OCI-LY1 (cell line): Measurements from ENCODE around the gene EEFSEC.

Source experiments
- H2AFZ ChIP-seq: fragments of 200-600 bp; sonication (generic), shearing (Covaris generic); 2 replicates; pipeline ENCODE4 v1.6.0; 2014; ENCODE audit warnings: antibody characterized with exemption, mild to moderate bottlenecking, low read length
- H3F3A ChIP-seq: fragments of 200-600 bp; sonication (generic), shearing (Covaris generic); 2 replicates; pipeline ENCODE4 v1.6.0; 2014; ENCODE audit warnings: mild to moderate bottlenecking, antibody characterized with exemption, low read length, moderate library complexity; ENCODE audit not compliant: insufficient read depth
- H3K27ac ChIP-seq: fragments of 200-600 bp; sonication (generic); 2 replicates; pipeline ENCODE4 v1.5.1; 2014; ENCODE audit warnings: low read length, mixed run types, mild to moderate bottlenecking, low read depth; ENCODE audit not compliant: poor library complexity, severe bottlenecking
- H3K27me3 ChIP-seq: fragments of 200-600 bp; sonication (generic); 2 replicates; pipeline ENCODE4 v1.6.0; 2014; ENCODE audit warnings: antibody characterized with exemption, mild to moderate bottlenecking, low read length, moderate library complexity; ENCODE audit not compliant: insufficient read depth
- H3K36me3 ChIP-seq: fragments of 200-600 bp; sonication (generic); 2 replicates; pipeline ENCODE4 v1.6.1; 2014; ENCODE audit warnings: mild to moderate bottlenecking, antibody characterized with exemption, low read length, moderate library complexity, mixed read lengths; ENCODE audit not compliant: insufficient read depth
- H3K4me1 ChIP-seq: fragments of 200-600 bp; sonication (generic); 2 replicates; pipeline ENCODE4 v1.5.1; 2014; ENCODE audit warnings: mild to moderate bottlenecking, low read length, moderate library complexity; ENCODE audit not compliant: insufficient read depth, severe bottlenecking
- H3K4me2 ChIP-seq: fragments of 200-600 bp; sonication (generic), shearing (Covaris generic); 2 replicates; pipeline ENCODE4 v1.6.1; 2014; ENCODE audit warnings: low read length
- H3K4me3 ChIP-seq: fragments of 200-600 bp; sonication (generic); 2 replicates; pipeline ENCODE4 v1.5.1; 2014; ENCODE audit warnings: low read length, low read depth, mild to moderate bottlenecking, mixed read lengths; ENCODE audit not compliant: poor library complexity, severe bottlenecking
- H3K79me2 ChIP-seq: fragments of 200-600 bp; shearing (Covaris generic); 2 replicates; pipeline ENCODE4 v1.6.1; 2016; ENCODE audit warnings: mixed run types, low read length, mixed read lengths; ENCODE audit not compliant: insufficient read depth
- H3K9ac ChIP-seq: fragments of 200-600 bp; sonication (generic), shearing (Covaris generic); 2 replicates; pipeline ENCODE4 v1.6.1; 2014; ENCODE audit warnings: mild to moderate bottlenecking, low read length, mixed read lengths
- H3K9me2 ChIP-seq: fragments of 200-600 bp; sonication (generic), shearing (Covaris generic); 2 replicates; pipeline ENCODE4 v1.6.1; 2014; ENCODE audit warnings: low read depth, mild to moderate bottlenecking, low read length, mixed read lengths
- H3K9me3 ChIP-seq: fragments of 200-600 bp; shearing (Covaris generic); 2 replicates; pipeline ENCODE4 v1.6.1; 2014; ENCODE audit warnings: low read length, mixed read lengths
- H4K20me1 ChIP-seq: fragments of 200-600 bp; sonication (generic), shearing (Covaris generic); 2 replicates; pipeline ENCODE4 v1.6.0; 2016; ENCODE audit warnings: mild to moderate bottlenecking, low read length; ENCODE audit not compliant: insufficient read depth
- CTCF ChIP-seq: fragments of 200-600 bp; sonication (generic), shearing (Covaris generic); IDR thresholded peaks from 2 replicates; pipeline ENCODE4 v1.5.1; 2017; ENCODE audit warnings: mild to moderate bottlenecking, antibody characterized with exemption, low read length, moderate library complexity, mixed read lengths
- EZH2 ChIP-seq: fragments of 200-600 bp; sonication (generic), shearing (Covaris generic); IDR thresholded peaks from 2 replicates; pipeline ENCODE4 v1.8.0; 2017; ENCODE audit warnings: borderline replicate concordance, mixed run types, mild to moderate bottlenecking, antibody characterized with exemption, low read length, moderate library complexity, mixed read lengths

The EEFSEC gene

GRCh38 chr3:128402319-128402718 lies 249.0 kb downstream of the EEFSEC start:
- no peak overlapping the region for H3K9ac ChIP-seq
- no peaks in the 10 kb centered on the region for H3K4me1 ChIP-seq
- H4K20me1 ChIP-seq, result no peaks in the 10 kb centered on the region
- no peak overlapping the region for H3K4me2 ChIP-seq
- no peak overlapping the region for H3K4me3 ChIP-seq
- H3K36me3 ChIP-seq, result no peaks in the 10 kb centered on the region
- no peak overlapping the region for H2AFZ ChIP-seq
- H3K27ac ChIP-seq, result no peak overlapping the region
- no peaks in the 10 kb centered on the region for H3K9me3 ChIP-seq
- TF ChIP-seq EZH2, result no peak
- TF ChIP-seq CTCF, result no peak
- H3K27me3 ChIP-seq, result no peaks in the 10 kb centered on the region
- H3F3A ChIP-seq, result no peaks in the 10 kb centered on the region
- H3K79me2 ChIP-seq, result no peaks in the 10 kb centered on the region
- H3K9me2 ChIP-seq, result no peaks in the 10 kb centered on the region

- Histone ChIP-seq H4K20me1 (no peaks in the 10 kb centered on the region), H3K9me2 (no peaks in the 10 kb centered on the region), H3F3A (no peaks in the 10 kb centered on the region), H2AFZ (no peak overlapping the region), H3K4me3 (no peak overlapping the region), H3K27me3 (no peaks in the 10 kb centered on the region), H3K36me3 (no peaks in the 10 kb centered on the region), H3K27ac (no peak overlapping the region), H3K9me3 (no peaks in the 10 kb centered on the region), H3K79me2 (no peaks in the 10 kb centered on the region), H3K4me1 (no peaks in the 10 kb centered on the region), H3K4me2 (no peak overlapping the region), H3K9ac (no peak overlapping the region)
- TF ChIP-seq EZH2, result no peak
- no peak for TF ChIP-seq CTCF
These were observed 249.7 kb downstream of the EEFSEC start for GRCh38 chr3:128402998-128403397.

GRCh38 chr3:128404276-128405068 lies 251.2 kb downstream of the EEFSEC start:
- Histone ChIP-seq H4K20me1 (no peaks in the 10 kb centered on the region), H3K4me3 (no peak overlapping the region), H3F3A (no peaks in the 10 kb centered on the region), H3K9me3 (no peaks in the 10 kb centered on the region), H3K36me3 (no peaks in the 10 kb centered on the region), H3K79me2 (no peaks in the 10 kb centered on the region), H3K27me3 (no peaks in the 10 kb centered on the region), H3K4me2 (no peak overlapping the region), H3K9me2 (no peaks in the 10 kb centered on the region), H3K27ac (no peak overlapping the region), H2AFZ (no peak overlapping the region), H3K4me1 (no peaks in the 10 kb centered on the region), H3K9ac (no peak overlapping the region)
- no peak for TF ChIP-seq CTCF
- TF ChIP-seq EZH2, result no peak
